GM21717 (cell line): ENCODE results near the gene MST1R.

Source experiments
- ATAC-seq: cut with Tn5 transposase; IDR thresholded peaks from one replicate; pipeline ENCODE4 v1.9.1; 2021; ENCODE audit warnings: mild to moderate bottlenecking, moderate library complexity; ENCODE audit not compliant: unreplicated experiment

Gene MST1R

DNA sequence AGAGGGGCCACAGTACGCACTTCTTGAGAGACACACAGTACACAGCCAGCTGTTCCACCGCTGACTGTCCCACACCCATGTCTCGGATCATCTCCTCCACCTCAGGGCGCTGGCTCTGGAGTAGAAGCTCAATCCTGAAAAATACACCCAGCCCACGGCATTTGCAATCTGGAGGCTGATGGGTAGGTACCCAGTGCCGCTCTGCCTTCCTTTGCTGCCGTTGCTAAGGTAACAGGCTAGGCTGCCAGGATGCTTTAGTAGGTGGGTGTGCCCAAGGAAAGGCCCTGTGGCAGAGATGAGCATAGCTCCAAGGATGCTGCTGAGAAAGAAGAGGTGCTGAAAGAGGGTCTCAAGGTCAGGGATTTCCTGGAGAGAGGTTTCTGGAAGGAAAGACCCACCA, 61.9 kb downstream of the MST1R start:
- no peak for ATAC-seq

DNA sequence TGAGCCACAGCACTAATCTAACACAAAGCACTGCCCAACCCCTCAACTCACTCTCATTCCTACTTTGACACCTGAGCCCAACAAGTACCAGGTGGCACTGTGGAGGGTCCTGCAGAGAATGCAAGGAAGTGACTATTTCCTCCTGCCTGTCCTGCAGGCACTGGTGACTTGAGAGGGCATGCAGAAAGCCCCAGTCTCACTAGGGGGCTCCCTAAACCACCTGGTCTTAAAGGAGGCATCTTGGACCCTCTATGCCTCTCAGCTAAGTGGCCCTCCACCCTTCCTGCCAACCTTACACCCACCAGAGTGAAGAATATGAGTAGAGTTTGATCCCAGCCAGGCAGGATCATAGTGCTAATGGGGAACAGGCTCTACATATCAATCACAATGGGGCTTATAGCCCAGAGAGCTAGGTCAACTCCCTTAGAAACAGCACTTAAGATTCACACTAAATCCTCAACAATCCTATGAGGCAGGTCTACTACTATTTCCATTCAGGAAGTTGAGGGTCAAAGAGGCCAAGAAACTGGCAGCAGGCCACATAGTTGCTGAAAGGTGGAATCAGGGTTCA, 62.5 kb downstream of the MST1R start:
- ATAC-seq = no peak

GRCh38 chr3:49840388-49840787, 63.3 kb downstream of the MST1R start:
- no peak for ATAC-seq

DNA sequence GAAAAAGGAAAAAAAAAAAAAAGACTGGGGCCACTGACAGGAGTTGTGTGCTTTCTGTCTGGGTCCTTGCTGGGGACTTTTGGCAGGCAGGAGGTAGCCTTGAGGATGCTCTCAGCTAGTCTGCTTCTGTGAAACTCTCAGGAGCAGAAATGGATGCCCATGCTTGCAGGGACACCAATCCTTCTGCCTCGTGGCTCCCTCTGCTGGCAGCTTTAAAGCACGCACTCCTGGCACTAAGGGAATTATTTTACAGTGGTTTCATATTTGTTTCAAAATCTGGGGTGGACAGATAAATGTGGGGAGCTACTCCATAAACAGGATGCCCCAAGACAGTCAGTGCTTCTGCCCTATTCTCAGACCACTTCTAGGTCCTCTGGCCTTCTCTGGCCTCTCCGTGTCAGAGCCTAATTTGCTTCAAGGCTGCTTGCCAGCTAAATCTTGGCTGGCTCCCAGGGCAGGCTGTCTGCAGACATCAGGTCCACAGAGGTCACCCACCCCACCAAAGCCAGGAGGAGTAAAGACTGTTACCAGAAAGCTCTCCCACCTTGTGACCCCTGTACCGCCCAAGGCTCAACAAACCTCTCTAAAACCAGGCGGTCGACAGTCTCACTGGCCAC, 64.4 kb downstream of the MST1R start:
- ATAC-seq = no peak
